Right lobe of liver (tissue), 4 donors: ENCODE data around the gene BEND6.

Experiments
- CTCF ChIP-seq, 4 donors: fragments of 200-600 bp in 3 of 4; fragments of 450-650 bp in 1 of 4; IDR thresholded peaks; one replicate each; pipeline versions ENCODE4 v1.5.1 to v1.8.0; 2016 to 2022; ENCODE audit warnings: antibody characterized with exemption in 4 of 4, mild to moderate bottlenecking in 2 of 4
- POLR2A ChIP-seq: fragments of 450-650 bp; IDR thresholded peaks from one replicate; pipeline ENCODE4 v1.6.1; 2017; ENCODE audit warnings: antibody characterized with exemption, mild to moderate bottlenecking
- donor health status: DM: no; HTN: no; CAD: no.
- donor health status: DM: no; HTN: no; CAD: no.
- donor health status: DM: no; HTN: yes; CAD: no.

GRCh38 chr6:56940977-56941376, 13.9 kb upstream of the BEND6 start:
- TF ChIP-seq CTCF (IDR thresholded peaks at IDR 0.05): no peak
- TF ChIP-seq POLR2A: no peak
